H1 (cell line): ENCODE measurements around the gene ERP44. TPM values are rescaled to one million over a fixed set of nuclear protein-coding genes. Genes with fewer than 3 reads are reported as not detected.

ENCODE experiments used
- CTCF ChIA-PET: fragments of 300-600 bp; sonication (Branson Sonifier 250); formaldehyde crosslinking; loops from one replicate; lab custom pipeline; 2021; ENCODE audit not compliant: partially characterized antibody; lab: Charles Lee
- POLR2A ChIA-PET: fragments of 300-600 bp; sonication (Branson Sonifier 250); formaldehyde crosslinking; loops from one replicate; lab custom pipeline; 2021; ENCODE audit warnings: inconsistent platforms; ENCODE audit not compliant: partially characterized antibody; lab: Charles Lee
- DNase-seq, 2 experiments: peaks; one replicate each; pipeline versions ENCODE4 v3.0.0 to v3.0.0-alpha.2; 2010 to 2022; ENCODE audit warnings: low spot score in 2 of 2, low read depth in 1 of 2, mixed read lengths in 1 of 2
- FAIRE-seq: peaks from 2 replicates; lab custom pipeline; 2011; peaks lifted over from hg19 to GRCh38; lab: Jason Lieb, UNC
- H2AFZ ChIP-seq: 2 replicates; pipeline ENCODE4 v1.8.1; 2012; ENCODE audit warnings: low read length, inconsistent platforms
- H2AK5ac ChIP-seq: 2 replicates; pipeline ENCODE4 v1.6.1; 2013; ENCODE audit warnings: low read depth, low read length
- H2BK120ac ChIP-seq: replicated peaks from 2 replicates; pipeline ENCODE3; 2013; ENCODE audit warnings: low read depth, low read length, inconsistent platforms
- H2BK12ac ChIP-seq: 2 replicates; pipeline ENCODE4 v1.6.1; 2013; ENCODE audit warnings: low read depth, low read length
- H2BK15ac ChIP-seq: 2 replicates; pipeline ENCODE4 v1.6.1; 2013; ENCODE audit warnings: low read length
- H2BK20ac ChIP-seq: 2 replicates; pipeline ENCODE4 v1.6.1; 2013; ENCODE audit warnings: low read length
- H2BK5ac ChIP-seq: 2 replicates; pipeline ENCODE4 v1.6.1; 2013; ENCODE audit warnings: low read depth, low read length
- H3K14ac ChIP-seq: 2 replicates; pipeline ENCODE4 v1.6.1; 2013; ENCODE audit warnings: inconsistent platforms; ENCODE audit not compliant: insufficient read length
- H3K18ac ChIP-seq: 2 replicates; pipeline ENCODE4 v1.6.1; 2013; ENCODE audit warnings: low read length; ENCODE audit errors: extremely low read depth
- H3K23ac ChIP-seq: 2 replicates; pipeline ENCODE4 v1.6.1; 2013; ENCODE audit warnings: inconsistent platforms; ENCODE audit not compliant: insufficient read length
- H3K23me2 ChIP-seq: 2 replicates; pipeline ENCODE4 v1.6.1; 2013; ENCODE audit warnings: low read depth, low read length
- H3K27ac ChIP-seq: 2 replicates; pipeline ENCODE4 v1.6.1; 2011; ENCODE audit warnings: low read depth, low read length, inconsistent platforms
- H3K27me3 ChIP-seq, 4 experiments: replicated peaks in 1 of 4; 1 replicate in 1 of 4; 2 replicates in 3 of 4; pipeline versions ENCODE4 v1.6.1 to v1.8.1; 2011 to 2013; ENCODE audit warnings: low read length in 3 of 4, mild to moderate bottlenecking in 3 of 4, inconsistent platforms in 2 of 4, mixed read lengths in 2 of 4, moderate library complexity in 1 of 4; ENCODE audit not compliant: control insufficient read depth in 3 of 4, insufficient read depth in 3 of 4; ENCODE audit errors: extremely low read depth in 1 of 4
- H3K36me3 ChIP-seq, 4 experiments: 2 replicates each; pipeline versions ENCODE4 v1.6.1 to v1.8.1; 2011 to 2013; ENCODE audit warnings: mild to moderate bottlenecking in 4 of 4, low read length in 3 of 4, moderate library complexity in 2 of 4, control low read depth in 1 of 4, inconsistent platforms in 1 of 4; ENCODE audit not compliant: insufficient read depth in 4 of 4, control insufficient read depth in 2 of 4
- H3K4ac ChIP-seq: replicated peaks from 2 replicates; pipeline ENCODE3; 2013; ENCODE audit warnings: low read length, low read depth, mixed read lengths, inconsistent platforms; ENCODE audit not compliant: insufficient read length
- H3K4me1 ChIP-seq, 4 experiments: replicated peaks in 1 of 4; 1 replicate in 1 of 4; 2 replicates in 3 of 4; pipeline versions ENCODE4 v1.6.1 to v1.8.1; 2011 to 2013; ENCODE audit warnings: low read length in 3 of 4, inconsistent platforms in 2 of 4, mixed read lengths in 1 of 4; ENCODE audit not compliant: insufficient read depth in 4 of 4, control insufficient read depth in 3 of 4
- H3K4me2 ChIP-seq, 2 experiments: 2 replicates each; pipeline versions ENCODE4 v1.6.1 to v1.8.1; 2011 to 2013; ENCODE audit warnings: low read depth in 2 of 2, low read length in 2 of 2, control low read depth in 1 of 2, inconsistent platforms in 1 of 2, mild to moderate bottlenecking in 1 of 2; ENCODE audit not compliant: insufficient read depth in 1 of 2
- H3K4me3 ChIP-seq, 4 experiments: fragments of 200-600, 300-600 bp in 1 of 4; sonication (generic), shearing (Covaris generic), sonication (Bioruptor Twin) in 1 of 4; 2 replicates each; pipeline versions ENCODE4 v1.5.1 to v1.8.1; 2011 to 2016; ENCODE audit warnings: low read length in 4 of 4, low read depth in 3 of 4, control low read depth in 2 of 4, inconsistent platforms in 2 of 4, mild to moderate bottlenecking in 2 of 4, mixed read lengths in 1 of 4, moderate library complexity in 1 of 4; ENCODE audit not compliant: insufficient read depth in 2 of 4; ENCODE audit errors: extremely low read depth in 1 of 4
- H3K56ac ChIP-seq: replicated peaks from 2 replicates; pipeline ENCODE3; 2013; ENCODE audit warnings: low read depth, mild to moderate bottlenecking, mixed read lengths, low read length, inconsistent platforms; ENCODE audit not compliant: insufficient read length
- H3K79me1 ChIP-seq: 2 replicates; pipeline ENCODE4 v1.6.1; 2013; ENCODE audit warnings: low read depth, low read length, control low read depth
- H3K79me2 ChIP-seq, 2 experiments: 2 replicates each; pipeline versions ENCODE4 v1.6.1 to v1.8.1; 2012 to 2013; ENCODE audit warnings: low read length in 2 of 2, mild to moderate bottlenecking in 2 of 2, inconsistent platforms in 1 of 2; ENCODE audit not compliant: insufficient read depth in 2 of 2, control insufficient read depth in 1 of 2
- H3K9ac ChIP-seq, 4 experiments: replicated peaks in 1 of 4; 1 replicate in 1 of 4; 2 replicates in 3 of 4; pipeline versions ENCODE4 v1.6.1 to v1.8.1; 2011 to 2013; ENCODE audit warnings: low read depth in 3 of 4, low read length in 3 of 4, control low read depth in 2 of 4, mild to moderate bottlenecking in 2 of 4, moderate library complexity in 2 of 4, inconsistent platforms in 1 of 4; ENCODE audit errors: extremely low read depth in 1 of 4
- H3K9me3 ChIP-seq, 2 experiments: 2 replicates each; pipeline versions ENCODE4 v1.6.1 to v1.8.1; 2012 to 2013; ENCODE audit warnings: mild to moderate bottlenecking in 2 of 2, moderate library complexity in 2 of 2, control low read depth in 1 of 2, inconsistent platforms in 1 of 2, low read depth in 1 of 2, low read length in 1 of 2, mixed read lengths in 1 of 2; ENCODE audit not compliant: insufficient read depth in 2 of 2
- H4K20me1 ChIP-seq, 2 experiments: replicated peaks in 1 of 2; 2 replicates each; pipeline versions ENCODE3 to v1.8.1; 2011 to 2013; ENCODE audit warnings: inconsistent platforms in 2 of 2, low read length in 2 of 2, mild to moderate bottlenecking in 1 of 2; ENCODE audit not compliant: insufficient read depth in 2 of 2, control insufficient read depth in 1 of 2
- H4K5ac ChIP-seq: 2 replicates; pipeline ENCODE4 v1.6.1; 2013; ENCODE audit warnings: low read length, low read depth, mixed read lengths, inconsistent platforms; ENCODE audit not compliant: insufficient read length
- H4K8ac ChIP-seq: 2 replicates; pipeline ENCODE4 v1.8.0; 2013; ENCODE audit warnings: mild to moderate bottlenecking, moderate library complexity, low read length, inconsistent platforms; ENCODE audit not compliant: insufficient read depth; ENCODE audit errors: extremely low read depth
- H4K91ac ChIP-seq: replicated peaks from 2 replicates; pipeline ENCODE3; 2013; ENCODE audit warnings: low read length, mixed read lengths, inconsistent platforms; ENCODE audit not compliant: insufficient read length
- HDAC2 ChIP-seq, 2 experiments: fragments of 300-600 bp in 1 of 2; sonication (generic) in 1 of 2; IDR thresholded peaks; 2 replicates each; pipeline ENCODE4 v1.6.1; 2011 to 2012; ENCODE audit warnings: low read depth in 2 of 2, low read length in 2 of 2, mild to moderate bottlenecking in 2 of 2, moderate library complexity in 2 of 2, borderline replicate concordance in 1 of 2, inconsistent platforms in 1 of 2
- RAD21 ChIP-seq, 2 experiments: IDR thresholded peaks in 1 of 2; conservative IDR thresholded peaks in 1 of 2; 2 replicates each; pipeline ENCODE4 v1.6.1; 2011; ENCODE audit warnings: low read depth in 2 of 2, low read length in 2 of 2, improper control_type of control experiment in 1 of 2, inconsistent platforms in 1 of 2, mild to moderate bottlenecking in 1 of 2, moderate library complexity in 1 of 2
- WGBS, 2 experiments: shearing (Covaris generic) in 1 of 2; methylation state at CpG; one replicate each; pipeline versions ENCODE4 v1.1.6 to v1.1.7; 2013 to 2015; ENCODE audit warnings: low lambda C conversion rate in 2 of 2, mixed read lengths in 2 of 2, inconsistent platforms in 1 of 2, low coverage in 1 of 2, missing lambda C conversion rate in 1 of 2; ENCODE audit not compliant: insufficient replicate concordance in 2 of 2, insufficient coverage in 1 of 2, insufficient read length in 1 of 2; ENCODE audit errors: extremely low coverage in 1 of 2, missing lambda C conversion rate in 1 of 2; 5-methylcytosine and 5-hydroxymethylcytosine counted together
- polyA plus RNA-seq, 7 experiments: library from polyadenylated mRNA; depleted of rRNA in 3 of 7; stranded (reverse) in 5 of 7; unstranded in 2 of 7; fragments of >200 nt in 5 of 7; fragments of 200-250 nt in 2 of 7; gene quantifications; 1 replicate in 5 of 7; 2 replicates in 1 of 7; 4 replicates in 1 of 7; pipeline versions ENCODE4 v1.2.1 to v1.2.3, GENCODE V29; 2011 to 2013; ENCODE audit warnings: missing spikeins in 2 of 7, mixed read lengths in 2 of 7
- total RNA-seq: library from RNA; stranded (reverse); fragmentation: NEBNext Ultra II Directional; extraction: Animal tissue kit (Norgen Biotek cat#: 25700); gene quantifications from 2 replicates; pipeline ENCODE4 v1.2.1, GENCODE V29; 2021
- TF ChIP-seq, protein P1 (sequence below), 3 experiments: IDR thresholded peaks; 1 replicate in 2 of 3; 2 replicates in 1 of 3; pipeline versions ENCODE4 v1.5.1 to v1.6.1; 2011; ENCODE audit warnings: low read length in 3 of 3, mild to moderate bottlenecking in 3 of 3, inconsistent platforms in 2 of 3, low read depth in 1 of 3, moderate library complexity in 1 of 3; ENCODE audit not compliant: insufficient read depth in 1 of 3; ENCODE audit errors: control extremely low read depth in 1 of 3

The ERP44 gene
- total and polyA plus RNA-seq, 2 of the 8 experiments (the other 6 are each of a cell fraction or from before 2014, with no cell fraction given): 5.7 to 15.6 TPM

GRCh38 chr9:100028201-100028784 is 70.5 kb downstream of the ERP44 start:
- H3K56ac ChIP-seq: no peak overlapping the region
- no peaks in the 10 kb centered on the region for H3K79me2 ChIP-seq
- peak; percentile 90 for FAIRE-seq
- POLR2A ChIA-PET: no interaction called here
- no peak overlapping the region for H3K23ac ChIP-seq
- no peaks in the 10 kb centered on the region for H3K4me1 ChIP-seq
- H3K4ac ChIP-seq: no peak overlapping the region
- H3K23me2 ChIP-seq: no peaks in the 10 kb centered on the region
- no peak overlapping the region for H3K18ac ChIP-seq
- H3K27me3 ChIP-seq: no peaks in the 10 kb centered on the region
- no peak overlapping the region for H2BK15ac ChIP-seq
- WGBS, 2 experiments: 68% methylated on average over 2 of the region's 2 CpGs; no CpG with 5 or more reads in 1 of the 2 experiments
- no peak overlapping the region for H3K14ac ChIP-seq
- peak; percentile 38 to 87 for DNase-seq
- no peak overlapping the region for H2BK120ac ChIP-seq
- TF ChIP-seq, protein P1, sequence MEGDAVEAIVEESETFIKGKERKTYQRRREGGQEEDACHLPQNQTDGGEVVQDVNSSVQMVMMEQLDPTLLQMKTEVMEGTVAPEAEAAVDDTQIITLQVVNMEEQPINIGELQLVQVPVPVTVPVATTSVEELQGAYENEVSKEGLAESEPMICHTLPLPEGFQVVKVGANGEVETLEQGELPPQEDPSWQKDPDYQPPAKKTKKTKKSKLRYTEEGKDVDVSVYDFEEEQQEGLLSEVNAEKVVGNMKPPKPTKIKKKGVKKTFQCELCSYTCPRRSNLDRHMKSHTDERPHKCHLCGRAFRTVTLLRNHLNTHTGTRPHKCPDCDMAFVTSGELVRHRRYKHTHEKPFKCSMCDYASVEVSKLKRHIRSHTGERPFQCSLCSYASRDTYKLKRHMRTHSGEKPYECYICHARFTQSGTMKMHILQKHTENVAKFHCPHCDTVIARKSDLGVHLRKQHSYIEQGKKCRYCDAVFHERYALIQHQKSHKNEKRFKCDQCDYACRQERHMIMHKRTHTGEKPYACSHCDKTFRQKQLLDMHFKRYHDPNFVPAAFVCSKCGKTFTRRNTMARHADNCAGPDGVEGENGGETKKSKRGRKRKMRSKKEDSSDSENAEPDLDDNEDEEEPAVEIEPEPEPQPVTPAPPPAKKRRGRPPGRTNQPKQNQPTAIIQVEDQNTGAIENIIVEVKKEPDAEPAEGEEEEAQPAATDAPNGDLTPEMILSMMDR (IDR thresholded peaks at IDR 0.05; ENCODE audit: control extremely low read depth in 1 of 3, insufficient read depth in 1 of 3, low read depth in 1 of 3, low read length in 3 of 3): peak; percentile 82 to 97 (median 93)
- TF ChIP-seq RAD21 (IDR thresholded peaks at IDR 0.05 in 1 of 2, conservative IDR thresholded peaks at IDR 0.05 in 1 of 2; ENCODE audit: low read depth in 2 of 2, low read length in 2 of 2) (peak; percentile 96 to 98), HDAC2 (IDR thresholded peaks at IDR 0.05; ENCODE audit: borderline replicate concordance in 1 of 2, low read depth in 2 of 2, low read length in 2 of 2) (no peak)
- TF ChIP-seq, all 59 proteins: peak for 2
- Histone ChIP-seq H3K4me2 (no peak overlapping the region), H2BK5ac (no peak overlapping the region), H3K4me3 (no peak overlapping the region), H3K36me3 (peaks cover 0 to 3% (median 1%) of the 10 kb centered on the region in 4 experiments; a peak in 2 of 8 replicates), H4K5ac (no peak overlapping the region), H2AFZ (no peak overlapping the region), H2BK20ac (no peak overlapping the region), H3K79me1 (no peaks in the 10 kb centered on the region), H3K9ac (no peak overlapping the region), H2AK5ac (no peak overlapping the region), H4K20me1 (no peaks in the 10 kb centered on the region), H3K9me3 (peaks cover 3 to 6% of the 10 kb centered on the region in 2 experiments; a peak in 2 of 4 replicates), H3K27ac (no peak overlapping the region), H4K8ac (no peak overlapping the region), H4K91ac (no peak overlapping the region), H2BK12ac (no peak overlapping the region)
- CTCF ChIA-PET: interaction anchor here (0.6 to 1.8 kb wide), 11 partner anchors 9 to 843 kb away, joined by 3 to 7 read pairs (median 3); partner anchors contain the start of genes ERP44 and INVS
